ENCODE data around the gene C3orf80. TPM values are rescaled to one million over a fixed set of nuclear protein-coding genes. Genes with fewer than 3 reads are reported as not detected.
A peak's percentile ranks its signal among the peaks of the same experiment; 100 is the strongest.

The C3orf80 gene
- total and polyA plus RNA-seq, 2 donors from 2014 or later: 0.13 to 0.63 TPM

DNA sequence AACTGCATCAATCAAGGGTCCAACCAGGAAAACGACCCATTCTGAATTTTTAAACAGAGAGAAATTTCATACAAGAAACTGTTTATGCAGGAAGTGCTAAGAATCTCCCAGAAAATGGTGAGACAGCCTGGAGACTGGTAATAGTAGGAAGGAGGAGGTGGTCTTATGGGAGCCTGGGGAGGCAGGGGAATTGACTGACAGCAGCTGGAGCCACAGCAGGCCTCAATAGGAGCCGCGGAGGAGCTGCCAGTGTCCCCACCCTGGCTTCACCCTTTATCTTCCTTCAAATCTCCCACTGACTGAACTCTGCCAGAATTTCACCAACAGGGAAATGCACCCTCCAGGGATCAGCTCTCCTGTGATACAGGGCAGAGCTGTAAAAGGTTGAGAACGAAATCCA is 7.5 kb upstream of the C3orf80 start:
- no peak overlapping the region for H3K9ac ChIP-seq (ENCODE audit: low read length in 3 of 3)
- no peak overlapping the region for H3K27ac ChIP-seq (ENCODE audit: low read depth in 2 of 2, low read length in 2 of 2)
- H3K4me3 ChIP-seq (ENCODE audit: low read length in 3 of 3): no peak overlapping the region
- intact Hi-C loops (cut with DNase I): no loop called here
- no peak for TF ChIP-seq CTCF (IDR thresholded peaks at IDR 0.05; ENCODE audit: borderline replicate concordance, extremely low read depth, insufficient read depth)
- no peaks in the 10 kb centered on the region for H3K9me3 ChIP-seq (ENCODE audit: control insufficient read depth in 2 of 3, insufficient read depth in 1 of 3, low read length in 3 of 3)
- no peaks in the 10 kb centered on the region for H3K36me3 ChIP-seq (ENCODE audit: control insufficient read depth in 2 of 3, insufficient read depth in 3 of 3, low read length in 3 of 3)
- FAIRE-seq: no peak
- no peak for DNase-seq
- no peaks in the 10 kb centered on the region for H3K27me3 ChIP-seq (ENCODE audit: control insufficient read depth, insufficient read depth, low read length)
- H3K4me1 ChIP-seq (ENCODE audit: control insufficient read depth in 2 of 3, insufficient read depth in 2 of 3, low read depth in 1 of 3, low read length in 3 of 3): no peaks in the 10 kb centered on the region

DNA sequence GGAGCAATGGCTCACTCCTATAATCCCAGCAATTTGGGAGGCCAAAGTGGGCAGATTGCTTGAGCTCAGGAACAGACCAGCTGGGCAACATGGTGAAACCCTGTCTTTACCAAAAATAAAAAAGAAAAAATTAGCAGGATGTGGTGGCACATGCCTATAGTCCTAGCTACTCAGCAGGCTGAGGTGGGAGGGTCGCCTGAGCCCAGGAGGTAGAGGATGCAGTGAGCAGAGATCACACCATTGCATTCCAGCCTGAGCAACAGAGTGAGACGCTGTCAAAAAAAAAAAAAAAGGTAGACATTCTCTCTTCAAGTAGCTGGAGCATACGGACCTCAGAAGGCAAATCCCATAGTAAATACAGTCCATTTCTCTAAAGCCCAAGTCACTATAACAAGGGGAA is 7.1 kb upstream of the C3orf80 start:
- no peaks in the 10 kb centered on the region for H3K36me3 ChIP-seq (ENCODE audit: control insufficient read depth in 2 of 3, insufficient read depth in 3 of 3, low read length in 3 of 3)
- H3K4me1 ChIP-seq (ENCODE audit: control insufficient read depth in 2 of 3, insufficient read depth in 2 of 3, low read depth in 1 of 3, low read length in 3 of 3): no peaks in the 10 kb centered on the region
- DNase-seq: peak in 2 of 5 donors; percentile 14 to 18
- H3K9ac ChIP-seq (ENCODE audit: low read length in 3 of 3): no peak overlapping the region
- H3K4me3 ChIP-seq (ENCODE audit: low read length in 3 of 3): no peak overlapping the region
- TF ChIP-seq CTCF (IDR thresholded peaks at IDR 0.05; ENCODE audit: borderline replicate concordance, extremely low read depth, insufficient read depth): no peak
- no peaks in the 10 kb centered on the region for H3K27me3 ChIP-seq (ENCODE audit: control insufficient read depth, insufficient read depth, low read length)
- H3K9me3 ChIP-seq (ENCODE audit: control insufficient read depth in 2 of 3, insufficient read depth in 1 of 3, low read length in 3 of 3): no peaks in the 10 kb centered on the region
- intact Hi-C loops (cut with DNase I): no loop called here
- H3K27ac ChIP-seq (ENCODE audit: low read depth in 2 of 2, low read length in 2 of 2): no peak overlapping the region
- FAIRE-seq: no peak

GRCh38 chr3:160220038-160220437 is 5.2 kb upstream of the C3orf80 start:
- Histone ChIP-seq H3K9me3 (ENCODE audit: control insufficient read depth in 2 of 3, insufficient read depth in 1 of 3, low read length in 3 of 3) (no peaks in the 10 kb centered on the region), H3K9ac (ENCODE audit: low read length in 3 of 3) (no peak overlapping the region), H3K4me3 (ENCODE audit: low read length in 3 of 3) (no peak overlapping the region), H3K4me1 (ENCODE audit: control insufficient read depth in 2 of 3, insufficient read depth in 2 of 3, low read depth in 1 of 3, low read length in 3 of 3) (no peaks in the 10 kb centered on the region), H3K36me3 (ENCODE audit: control insufficient read depth in 2 of 3, insufficient read depth in 3 of 3, low read length in 3 of 3) (no peaks in the 10 kb centered on the region), H3K27me3 (ENCODE audit: control insufficient read depth, insufficient read depth, low read length) (peaks cover 2% of the 10 kb centered on the region), H3K27ac (ENCODE audit: low read depth in 2 of 2, low read length in 2 of 2) (no peak overlapping the region)
- DNase-seq (no peak), FAIRE-seq (no peak)
- intact Hi-C loops (cut with DNase I): no loop called here
- TF ChIP-seq CTCF (IDR thresholded peaks at IDR 0.05; ENCODE audit: borderline replicate concordance, extremely low read depth, insufficient read depth): no peak

DNA sequence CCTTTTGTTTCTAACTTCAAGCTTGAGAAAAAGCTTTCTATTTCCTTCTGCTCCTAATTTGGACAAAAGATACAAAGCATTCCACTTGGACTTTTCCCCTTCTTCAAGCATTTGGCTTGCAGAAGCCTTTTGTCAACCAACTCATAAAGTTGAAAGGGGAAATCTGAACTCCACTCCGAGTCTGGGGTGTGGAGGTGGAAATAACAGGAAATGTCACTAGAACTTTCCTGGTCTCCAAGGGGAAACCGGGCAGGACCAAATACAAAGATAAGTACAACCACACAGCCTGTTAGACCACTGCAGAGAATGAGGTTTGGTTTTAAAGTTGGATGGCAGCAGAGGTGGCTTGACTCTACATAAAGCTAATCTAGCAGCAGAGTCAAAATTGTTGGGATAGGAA is 4.2 kb upstream of the C3orf80 start:
- Histone ChIP-seq H3K4me3 (ENCODE audit: low read length in 3 of 3) (no peak overlapping the region), H3K36me3 (ENCODE audit: control insufficient read depth in 2 of 3, insufficient read depth in 3 of 3, low read length in 3 of 3) (no peaks in the 10 kb centered on the region), H3K27ac (ENCODE audit: low read depth in 2 of 2, low read length in 2 of 2) (no peak overlapping the region), H3K27me3 (ENCODE audit: control insufficient read depth, insufficient read depth, low read length) (peaks cover 2% of the 10 kb centered on the region), H3K4me1 (ENCODE audit: control insufficient read depth in 2 of 3, insufficient read depth in 2 of 3, low read depth in 1 of 3, low read length in 3 of 3) (peaks cover 0 to 2% (median 0%) of the 10 kb centered on the region in 3 donors), H3K9me3 (ENCODE audit: control insufficient read depth in 2 of 3, insufficient read depth in 1 of 3, low read length in 3 of 3) (no peaks in the 10 kb centered on the region), H3K9ac (ENCODE audit: low read length in 3 of 3) (no peak overlapping the region)
- TF ChIP-seq CTCF (IDR thresholded peaks at IDR 0.05; ENCODE audit: borderline replicate concordance, extremely low read depth, insufficient read depth): no peak
- DNase-seq (peak in 1 of 5 donors; percentile 13), FAIRE-seq (no peak)
- intact Hi-C loops (cut with DNase I): no loop called here
